Keratinocyte (primary cell): ENCODE results near the gene MADCAM1.

Experiments used
- EZH2 ChIP-seq: IDR thresholded peaks from one replicate; pipeline ENCODE4 v1.6.1; 2012; ENCODE audit warnings: inconsistent platforms, mild to moderate bottlenecking, low read length, moderate library complexity
- TF ChIP-seq, protein P1 (sequence below), 3 experiments: IDR thresholded peaks in 1 of 3; conservative IDR thresholded peaks in 1 of 3; optimal IDR thresholded peaks in 1 of 3; 2 replicates in 2 of 3; 3 replicates in 1 of 3; pipeline versions ENCODE3 to v1.5.1; 2011; ENCODE audit warnings: low read length in 3 of 3, mild to moderate bottlenecking in 3 of 3, moderate library complexity in 2 of 3, control low read depth in 1 of 3, inconsistent platforms in 1 of 3; ENCODE audit not compliant: insufficient read depth in 2 of 3; ENCODE audit errors: extremely low read depth in 1 of 3

DNA sequence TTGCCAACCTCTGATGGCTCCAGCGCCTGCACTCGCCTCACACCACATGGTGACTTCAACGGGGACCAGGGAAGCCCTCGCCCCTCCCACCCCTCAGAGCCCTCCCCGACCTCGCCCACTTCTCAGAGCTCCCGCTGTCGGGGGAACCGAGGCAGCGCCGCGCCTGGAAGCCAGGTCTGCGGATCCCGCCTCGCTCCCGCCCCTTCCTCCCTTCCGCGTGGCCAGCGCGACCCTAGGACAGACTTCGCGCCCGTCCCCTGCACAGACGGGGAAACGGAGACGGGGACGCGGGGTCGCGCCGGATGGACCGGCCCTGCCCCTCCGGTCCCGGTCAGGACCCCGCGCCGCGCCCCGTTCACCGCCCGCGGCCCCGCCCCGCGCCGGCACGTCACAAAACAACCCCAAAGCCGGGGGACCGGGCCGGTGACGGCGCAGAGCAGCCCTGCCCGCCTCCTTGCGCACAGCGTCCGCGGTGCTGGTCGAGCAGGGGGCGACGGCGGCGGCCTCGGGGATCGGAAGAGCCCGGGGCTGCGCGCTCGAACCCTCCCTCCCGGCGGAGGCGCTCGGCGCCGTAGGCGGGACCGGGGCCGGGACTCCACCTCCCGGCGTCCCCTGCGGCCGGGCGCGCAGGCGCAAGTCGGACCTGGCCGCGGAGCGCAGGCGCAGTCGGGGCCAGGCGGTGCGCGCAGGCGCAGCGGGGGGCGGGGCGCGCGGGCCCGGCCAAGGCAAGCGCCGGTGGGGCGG lies 34.9 kb downstream of the MADCAM1 start:
- TF ChIP-seq, protein P1, sequence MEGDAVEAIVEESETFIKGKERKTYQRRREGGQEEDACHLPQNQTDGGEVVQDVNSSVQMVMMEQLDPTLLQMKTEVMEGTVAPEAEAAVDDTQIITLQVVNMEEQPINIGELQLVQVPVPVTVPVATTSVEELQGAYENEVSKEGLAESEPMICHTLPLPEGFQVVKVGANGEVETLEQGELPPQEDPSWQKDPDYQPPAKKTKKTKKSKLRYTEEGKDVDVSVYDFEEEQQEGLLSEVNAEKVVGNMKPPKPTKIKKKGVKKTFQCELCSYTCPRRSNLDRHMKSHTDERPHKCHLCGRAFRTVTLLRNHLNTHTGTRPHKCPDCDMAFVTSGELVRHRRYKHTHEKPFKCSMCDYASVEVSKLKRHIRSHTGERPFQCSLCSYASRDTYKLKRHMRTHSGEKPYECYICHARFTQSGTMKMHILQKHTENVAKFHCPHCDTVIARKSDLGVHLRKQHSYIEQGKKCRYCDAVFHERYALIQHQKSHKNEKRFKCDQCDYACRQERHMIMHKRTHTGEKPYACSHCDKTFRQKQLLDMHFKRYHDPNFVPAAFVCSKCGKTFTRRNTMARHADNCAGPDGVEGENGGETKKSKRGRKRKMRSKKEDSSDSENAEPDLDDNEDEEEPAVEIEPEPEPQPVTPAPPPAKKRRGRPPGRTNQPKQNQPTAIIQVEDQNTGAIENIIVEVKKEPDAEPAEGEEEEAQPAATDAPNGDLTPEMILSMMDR (optimal IDR thresholded peaks at IDR 0.05 in 1 of 3, IDR thresholded peaks at IDR 0.05 in 1 of 3, conservative IDR thresholded peaks at IDR 0.05 in 1 of 3; ENCODE audit: extremely low read depth in 1 of 3, insufficient read depth in 2 of 3, low read length in 3 of 3): peak in 2 of 3 experiments; percentile 7 to 28
- no peak for TF ChIP-seq EZH2
